H1 (cell line): ENCODE data around the gene FXN. TPM values are rescaled to one million over a fixed set of nuclear protein-coding genes. Genes with fewer than 3 reads are reported as not detected.

Experiments
- CTCF ChIA-PET: fragments of 300-600 bp; sonication (Branson Sonifier 250); formaldehyde crosslinking; loops from one replicate; lab custom pipeline; 2021; ENCODE audit not compliant: partially characterized antibody; lab: Charles Lee
- POLR2A ChIA-PET: fragments of 300-600 bp; sonication (Branson Sonifier 250); formaldehyde crosslinking; loops from one replicate; lab custom pipeline; 2021; ENCODE audit warnings: inconsistent platforms; ENCODE audit not compliant: partially characterized antibody; lab: Charles Lee
- DNase-seq, 2 experiments: peaks; one replicate each; pipeline versions ENCODE4 v3.0.0 to v3.0.0-alpha.2; 2010 to 2022; ENCODE audit warnings: low spot score in 2 of 2, low read depth in 1 of 2, mixed read lengths in 1 of 2
- FAIRE-seq: peaks from 2 replicates; lab custom pipeline; 2011; peaks lifted over from hg19 to GRCh38; lab: Jason Lieb, UNC
- H2AFZ ChIP-seq: 2 replicates; pipeline ENCODE4 v1.8.1; 2012; ENCODE audit warnings: low read length, inconsistent platforms
- H2AK5ac ChIP-seq: 2 replicates; pipeline ENCODE4 v1.6.1; 2013; ENCODE audit warnings: low read depth, low read length
- H2BK120ac ChIP-seq: replicated peaks from 2 replicates; pipeline ENCODE3; 2013; ENCODE audit warnings: low read depth, low read length, inconsistent platforms
- H2BK12ac ChIP-seq: 2 replicates; pipeline ENCODE4 v1.6.1; 2013; ENCODE audit warnings: low read depth, low read length
- H2BK15ac ChIP-seq: 2 replicates; pipeline ENCODE4 v1.6.1; 2013; ENCODE audit warnings: low read length
- H2BK20ac ChIP-seq: 2 replicates; pipeline ENCODE4 v1.6.1; 2013; ENCODE audit warnings: low read length
- H2BK5ac ChIP-seq: 2 replicates; pipeline ENCODE4 v1.6.1; 2013; ENCODE audit warnings: low read depth, low read length
- H3K14ac ChIP-seq: 2 replicates; pipeline ENCODE4 v1.6.1; 2013; ENCODE audit warnings: inconsistent platforms; ENCODE audit not compliant: insufficient read length
- H3K18ac ChIP-seq: 2 replicates; pipeline ENCODE4 v1.6.1; 2013; ENCODE audit warnings: low read length; ENCODE audit errors: extremely low read depth
- H3K23ac ChIP-seq: 2 replicates; pipeline ENCODE4 v1.6.1; 2013; ENCODE audit warnings: inconsistent platforms; ENCODE audit not compliant: insufficient read length
- H3K23me2 ChIP-seq: 2 replicates; pipeline ENCODE4 v1.6.1; 2013; ENCODE audit warnings: low read depth, low read length
- H3K27ac ChIP-seq: 2 replicates; pipeline ENCODE4 v1.6.1; 2011; ENCODE audit warnings: low read depth, low read length, inconsistent platforms
- H3K27me3 ChIP-seq, 4 experiments: replicated peaks in 1 of 4; 1 replicate in 1 of 4; 2 replicates in 3 of 4; pipeline versions ENCODE4 v1.6.1 to v1.8.1; 2011 to 2013; ENCODE audit warnings: low read length in 3 of 4, mild to moderate bottlenecking in 3 of 4, inconsistent platforms in 2 of 4, mixed read lengths in 2 of 4, moderate library complexity in 1 of 4; ENCODE audit not compliant: control insufficient read depth in 3 of 4, insufficient read depth in 3 of 4; ENCODE audit errors: extremely low read depth in 1 of 4
- H3K36me3 ChIP-seq, 4 experiments: 2 replicates each; pipeline versions ENCODE4 v1.6.1 to v1.8.1; 2011 to 2013; ENCODE audit warnings: mild to moderate bottlenecking in 4 of 4, low read length in 3 of 4, moderate library complexity in 2 of 4, control low read depth in 1 of 4, inconsistent platforms in 1 of 4; ENCODE audit not compliant: insufficient read depth in 4 of 4, control insufficient read depth in 2 of 4
- H3K4ac ChIP-seq: replicated peaks from 2 replicates; pipeline ENCODE3; 2013; ENCODE audit warnings: low read length, low read depth, mixed read lengths, inconsistent platforms; ENCODE audit not compliant: insufficient read length
- H3K4me1 ChIP-seq, 4 experiments: replicated peaks in 1 of 4; 1 replicate in 1 of 4; 2 replicates in 3 of 4; pipeline versions ENCODE4 v1.6.1 to v1.8.1; 2011 to 2013; ENCODE audit warnings: low read length in 3 of 4, inconsistent platforms in 2 of 4, mixed read lengths in 1 of 4; ENCODE audit not compliant: insufficient read depth in 4 of 4, control insufficient read depth in 3 of 4
- H3K4me2 ChIP-seq, 2 experiments: 2 replicates each; pipeline versions ENCODE4 v1.6.1 to v1.8.1; 2011 to 2013; ENCODE audit warnings: low read depth in 2 of 2, low read length in 2 of 2, control low read depth in 1 of 2, inconsistent platforms in 1 of 2, mild to moderate bottlenecking in 1 of 2; ENCODE audit not compliant: insufficient read depth in 1 of 2
- H3K4me3 ChIP-seq, 4 experiments: fragments of 200-600, 300-600 bp in 1 of 4; sonication (generic), shearing (Covaris generic), sonication (Bioruptor Twin) in 1 of 4; 2 replicates each; pipeline versions ENCODE4 v1.5.1 to v1.8.1; 2011 to 2016; ENCODE audit warnings: low read length in 4 of 4, low read depth in 3 of 4, control low read depth in 2 of 4, inconsistent platforms in 2 of 4, mild to moderate bottlenecking in 2 of 4, mixed read lengths in 1 of 4, moderate library complexity in 1 of 4; ENCODE audit not compliant: insufficient read depth in 2 of 4; ENCODE audit errors: extremely low read depth in 1 of 4
- H3K56ac ChIP-seq: replicated peaks from 2 replicates; pipeline ENCODE3; 2013; ENCODE audit warnings: low read depth, mild to moderate bottlenecking, mixed read lengths, low read length, inconsistent platforms; ENCODE audit not compliant: insufficient read length
- H3K79me1 ChIP-seq: 2 replicates; pipeline ENCODE4 v1.6.1; 2013; ENCODE audit warnings: low read depth, low read length, control low read depth
- H3K79me2 ChIP-seq, 2 experiments: 2 replicates each; pipeline versions ENCODE4 v1.6.1 to v1.8.1; 2012 to 2013; ENCODE audit warnings: low read length in 2 of 2, mild to moderate bottlenecking in 2 of 2, inconsistent platforms in 1 of 2; ENCODE audit not compliant: insufficient read depth in 2 of 2, control insufficient read depth in 1 of 2
- H3K9ac ChIP-seq, 4 experiments: replicated peaks in 1 of 4; 1 replicate in 1 of 4; 2 replicates in 3 of 4; pipeline versions ENCODE4 v1.6.1 to v1.8.1; 2011 to 2013; ENCODE audit warnings: low read depth in 3 of 4, low read length in 3 of 4, control low read depth in 2 of 4, mild to moderate bottlenecking in 2 of 4, moderate library complexity in 2 of 4, inconsistent platforms in 1 of 4; ENCODE audit errors: extremely low read depth in 1 of 4
- H3K9me3 ChIP-seq, 2 experiments: 2 replicates each; pipeline versions ENCODE4 v1.6.1 to v1.8.1; 2012 to 2013; ENCODE audit warnings: mild to moderate bottlenecking in 2 of 2, moderate library complexity in 2 of 2, control low read depth in 1 of 2, inconsistent platforms in 1 of 2, low read depth in 1 of 2, low read length in 1 of 2, mixed read lengths in 1 of 2; ENCODE audit not compliant: insufficient read depth in 2 of 2
- H4K20me1 ChIP-seq, 2 experiments: replicated peaks in 1 of 2; 2 replicates each; pipeline versions ENCODE3 to v1.8.1; 2011 to 2013; ENCODE audit warnings: inconsistent platforms in 2 of 2, low read length in 2 of 2, mild to moderate bottlenecking in 1 of 2; ENCODE audit not compliant: insufficient read depth in 2 of 2, control insufficient read depth in 1 of 2
- H4K5ac ChIP-seq: 2 replicates; pipeline ENCODE4 v1.6.1; 2013; ENCODE audit warnings: low read length, low read depth, mixed read lengths, inconsistent platforms; ENCODE audit not compliant: insufficient read length
- H4K8ac ChIP-seq: 2 replicates; pipeline ENCODE4 v1.8.0; 2013; ENCODE audit warnings: mild to moderate bottlenecking, moderate library complexity, low read length, inconsistent platforms; ENCODE audit not compliant: insufficient read depth; ENCODE audit errors: extremely low read depth
- H4K91ac ChIP-seq: replicated peaks from 2 replicates; pipeline ENCODE3; 2013; ENCODE audit warnings: low read length, mixed read lengths, inconsistent platforms; ENCODE audit not compliant: insufficient read length
- EP300 ChIP-seq, 2 experiments: IDR thresholded peaks; 1 replicate in 1 of 2; 2 replicates in 1 of 2; pipeline ENCODE4 v1.6.1; 2011 to 2012; ENCODE audit warnings: low read depth in 2 of 2, low read length in 2 of 2, mild to moderate bottlenecking in 2 of 2, borderline replicate concordance in 1 of 2, inconsistent platforms in 1 of 2, moderate library complexity in 1 of 2
- RFX5 ChIP-seq: IDR thresholded peaks from 2 replicates; pipeline ENCODE4 v1.6.1; 2011; ENCODE audit warnings: low read depth, low read length, improper control_type of control experiment, borderline replicate concordance
- WGBS, 2 experiments: shearing (Covaris generic) in 1 of 2; methylation state at CpG; one replicate each; pipeline versions ENCODE4 v1.1.6 to v1.1.7; 2013 to 2015; ENCODE audit warnings: low lambda C conversion rate in 2 of 2, mixed read lengths in 2 of 2, inconsistent platforms in 1 of 2, low coverage in 1 of 2, missing lambda C conversion rate in 1 of 2; ENCODE audit not compliant: insufficient replicate concordance in 2 of 2, insufficient coverage in 1 of 2, insufficient read length in 1 of 2; ENCODE audit errors: extremely low coverage in 1 of 2, missing lambda C conversion rate in 1 of 2; 5-methylcytosine and 5-hydroxymethylcytosine counted together
- polyA plus RNA-seq, 7 experiments: library from polyadenylated mRNA; depleted of rRNA in 3 of 7; stranded (reverse) in 5 of 7; unstranded in 2 of 7; fragments of >200 nt in 5 of 7; fragments of 200-250 nt in 2 of 7; gene quantifications; 1 replicate in 5 of 7; 2 replicates in 1 of 7; 4 replicates in 1 of 7; pipeline versions ENCODE4 v1.2.1 to v1.2.3, GENCODE V29; 2011 to 2013; ENCODE audit warnings: missing spikeins in 2 of 7, mixed read lengths in 2 of 7
- total RNA-seq: library from RNA; stranded (reverse); fragmentation: NEBNext Ultra II Directional; extraction: Animal tissue kit (Norgen Biotek cat#: 25700); gene quantifications from 2 replicates; pipeline ENCODE4 v1.2.1, GENCODE V29; 2021

FXN gene
- total and polyA plus RNA-seq, 2 of the 8 experiments (the other 6 are each of a cell fraction or from before 2014, with no cell fraction given), result 34.2 to 37.5 TPM

DNA sequence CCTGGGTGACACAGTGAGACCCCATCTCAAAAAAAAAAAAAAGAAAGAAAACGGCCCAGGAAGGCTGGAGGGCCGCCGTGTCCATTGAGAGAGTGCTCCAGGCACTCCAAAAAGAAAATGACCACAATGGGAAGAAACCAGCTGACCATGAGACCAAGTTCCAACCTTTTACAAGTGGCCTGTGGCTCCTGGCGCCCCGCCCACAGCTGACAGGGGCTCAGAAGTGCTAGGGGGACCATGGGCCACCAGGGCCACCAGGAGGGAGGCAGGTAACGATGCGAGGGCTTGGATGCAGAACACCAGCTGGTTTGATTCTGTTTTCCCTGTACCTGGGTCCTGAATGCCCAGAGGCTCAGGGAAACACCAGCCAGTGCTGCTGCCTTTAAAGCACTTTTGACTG is 34.6 kb downstream of the FXN start:
- no peak overlapping the region for H3K4me3 ChIP-seq
- no peak overlapping the region for H2AK5ac ChIP-seq
- no peaks in the 10 kb centered on the region for H3K79me2 ChIP-seq
- no peaks in the 10 kb centered on the region for H3K79me1 ChIP-seq
- H4K8ac ChIP-seq, result no peak overlapping the region
- no peak overlapping the region for H2AFZ ChIP-seq
- H3K4ac ChIP-seq, result no peak overlapping the region
- H4K5ac ChIP-seq, result no peak overlapping the region
- H3K36me3 ChIP-seq, result peaks cover 4 to 17% (median 9%) of the 10 kb centered on the region in 4 experiments; a peak in 7 of 8 replicates
- POLR2A ChIA-PET, result no interaction called here
- WGBS, 2 experiments, result 84% methylated on average over 3 of the region's 7 CpGs; no CpG with 5 or more reads in 1 of the 2 experiments
- peaks cover 2 to 3% (median 2%) of the 10 kb centered on the region in 4 experiments; a peak in 3 of 7 replicates for H3K4me1 ChIP-seq
- H3K9me3 ChIP-seq, result no peaks in the 10 kb centered on the region
- H3K4me2 ChIP-seq, result no peak overlapping the region
- H3K18ac ChIP-seq, result no peak overlapping the region
- no peak overlapping the region for H2BK15ac ChIP-seq
- H3K56ac ChIP-seq, result no peak overlapping the region
- H3K23me2 ChIP-seq, result no peaks in the 10 kb centered on the region
- H3K23ac ChIP-seq, result no peak overlapping the region
- H2BK20ac ChIP-seq, result no peak overlapping the region
- H4K20me1 ChIP-seq, result peaks cover 0 to 5% of the 10 kb centered on the region in 2 experiments
- no peak overlapping the region for H3K14ac ChIP-seq
- CTCF ChIA-PET, result interaction anchor here (0.8 to 1.6 kb wide), 4 partner anchors 15 to 123 kb away, joined by 3 read pairs; no protein-coding TSS in a partner anchor
- DNase-seq (no peak), FAIRE-seq (no peak)
- H4K91ac ChIP-seq, result no peak overlapping the region
- no peak overlapping the region for H2BK5ac ChIP-seq
- H2BK120ac ChIP-seq, result no peak overlapping the region
- no peak overlapping the region for H2BK12ac ChIP-seq
- no peak overlapping the region for H3K9ac ChIP-seq
- no peak overlapping the region for H3K27ac ChIP-seq
- no peaks in the 10 kb centered on the region for H3K27me3 ChIP-seq
- TF ChIP-seq EP300 (IDR thresholded peaks at IDR 0.05; ENCODE audit: borderline replicate concordance in 1 of 2, low read depth in 2 of 2, low read length in 2 of 2) (no peak), RFX5 (no peak)
